OCI-LY7 (cell line): ENCODE data around the gene TRIO. TPM values are rescaled to one million over a fixed set of nuclear protein-coding genes. Genes with fewer than 3 reads are reported as not detected.

Experiments used
- BruUV-seq: library from RNA; stranded (reverse); fragments of 400-500 nt; replicated peaks from 2 replicates; lab custom pipeline; 2021; lab: Mats Ljungman, UMichigan
- CTCF ChIA-PET: fragments of 300-600 bp; sonication (Branson Sonifier 250); formaldehyde crosslinking; loops from one replicate; lab custom pipeline; 2022; ENCODE audit warnings: antibody characterized with exemption; ENCODE audit not compliant: unreplicated experiment; lab: Charles Lee
- POLR2A ChIA-PET: fragments of 300-600 bp; sonication (Branson Sonifier 250); formaldehyde crosslinking; loops from one replicate; lab custom pipeline; 2022; ENCODE audit warnings: antibody characterized with exemption; lab: Charles Lee
- DNase-seq: peaks from one replicate; pipeline ENCODE4 v3.0.0-alpha.2; 2015; ENCODE audit warnings: low spot score
- H2AFZ ChIP-seq: fragments of 200-600 bp; sonication (generic), shearing (Covaris generic); 2 replicates; pipeline ENCODE4 v1.6.1; 2014; ENCODE audit warnings: mild to moderate bottlenecking, antibody characterized with exemption, low read length, moderate library complexity
- H3K27ac ChIP-seq: fragments of 200-600 bp; sonication (generic); 2 replicates; pipeline ENCODE4 v1.5.1; 2014; ENCODE audit warnings: mixed run types, low read depth, mild to moderate bottlenecking, moderate library complexity, low read length, inconsistent platforms; ENCODE audit not compliant: poor library complexity, severe bottlenecking
- H3K36me3 ChIP-seq: fragments of 200-600 bp; sonication (generic); 2 replicates; pipeline ENCODE4 v1.6.1; 2014; ENCODE audit warnings: mild to moderate bottlenecking, antibody characterized with exemption, low read length, moderate library complexity, mixed read lengths; ENCODE audit not compliant: insufficient read depth
- H3K4me1 ChIP-seq: fragments of 200-600 bp; sonication (generic); 2 replicates; pipeline ENCODE4 v1.5.1; 2014; ENCODE audit warnings: mild to moderate bottlenecking, low read length; ENCODE audit not compliant: insufficient read depth, poor library complexity, severe bottlenecking
- H3K4me2 ChIP-seq: fragments of 200-600 bp; sonication (generic); 2 replicates; pipeline ENCODE4 v1.6.1; 2014; ENCODE audit warnings: mild to moderate bottlenecking, low read length
- H3K4me3 ChIP-seq: fragments of 200-600 bp; sonication (generic); 2 replicates; pipeline ENCODE4 v1.5.1; 2014; ENCODE audit warnings: mild to moderate bottlenecking, low read depth, low read length; ENCODE audit not compliant: poor library complexity, severe bottlenecking
- H3K79me2 ChIP-seq: fragments of 200-600 bp; sonication (generic); 2 replicates; pipeline ENCODE4 v1.6.1; 2016; ENCODE audit warnings: low read depth, mild to moderate bottlenecking, low read length, moderate library complexity, mixed read lengths; ENCODE audit not compliant: insufficient read depth
- H3K9me2 ChIP-seq: fragments of 200-600 bp; sonication (generic); 2 replicates; pipeline ENCODE4 v1.6.1; 2016; ENCODE audit warnings: mild to moderate bottlenecking, low read length, mixed read lengths; ENCODE audit not compliant: insufficient read depth
- H3K9me3 ChIP-seq: fragments of 200-600 bp; sonication (generic); 2 replicates; pipeline ENCODE4 v1.6.1; 2014; ENCODE audit warnings: mild to moderate bottlenecking, mixed run types, low read length, mixed read lengths
- H4K20me1 ChIP-seq: fragments of 200-600 bp; sonication (generic); 2 replicates; pipeline ENCODE4 v1.6.1; 2014; ENCODE audit warnings: mild to moderate bottlenecking, antibody characterized with exemption, low read length, moderate library complexity, mixed read lengths; ENCODE audit not compliant: insufficient read depth
- CTCF ChIP-seq: fragments of 200-600 bp; sonication (generic); conservative IDR thresholded peaks from 2 replicates; pipeline ENCODE4 v1.5.1; 2014; ENCODE audit warnings: mild to moderate bottlenecking, antibody characterized with exemption, low read length, moderate library complexity, mixed read lengths
- EZH2phosphoT487 ChIP-seq: fragments of 200-600 bp; sonication (generic); IDR thresholded peaks from 2 replicates; pipeline ENCODE4 v1.6.1; 2018; ENCODE audit warnings: low read depth, borderline replicate concordance, mild to moderate bottlenecking, mixed run types, antibody characterized with exemption, low read length, moderate library complexity, mixed read lengths
- intact Hi-C: fragments of 100-400 bp; cut with micrococcal nuclease; formaldehyde crosslinking; loops from one replicate; pipeline ENCODE4 v1.10.0; 2022; ENCODE audit not compliant: unreplicated experiment
- total RNA-seq, 2 experiments: library from RNA; depleted of rRNA in 1 of 2; stranded (reverse); fragments of >200 nt in 1 of 2; shearing (Covaris generic) in 1 of 2; gene quantifications; 2 replicates each; pipeline ENCODE4 v1.2.3, GENCODE V29; 2014 to 2022

Gene TRIO
- total RNA-seq, 2 experiments from 2014 or later = 35.8 to 55.1 TPM

- H3K4me3 ChIP-seq = no peak overlapping the region
- no peak overlapping the region for H2AFZ ChIP-seq
- intact Hi-C loops = no loop called here
- BruUV-seq = no TSS peak
- H3K79me2 ChIP-seq = no peaks in the 10 kb centered on the region
- no peaks in the 10 kb centered on the region; the same call in 1 of the 2 replicates for H3K36me3 ChIP-seq
- H3K4me2 ChIP-seq = no peak overlapping the region
- no peak overlapping the region for H3K27ac ChIP-seq
- H3K9me2 ChIP-seq = no peaks in the 10 kb centered on the region
- H3K4me1 ChIP-seq = peaks cover 24% of the 10 kb centered on the region
- H3K9me3 ChIP-seq = 0 out of 2 replicates have a peak, but pooled peaks cover 6% of the 10 kb centered on the region
- ChIA-PET CTCF (no interaction called here), POLR2A (no interaction called here)
- H4K20me1 ChIP-seq = no peaks in the 10 kb centered on the region
- no peak for DNase-seq
- TF ChIP-seq EZH2phosphoT487 (no peak), CTCF (no peak)
These were observed 107.9 kb downstream of the TRIO start for GRCh38 chr5:14250748-14251701.

- Histone ChIP-seq H3K4me2 (no peak overlapping the region), H3K9me2 (no peaks in the 10 kb centered on the region), H2AFZ (no peak overlapping the region), H3K4me1 (peaks cover 24% of the 10 kb centered on the region), H3K79me2 (no peaks in the 10 kb centered on the region), H3K36me3 (no peaks in the 10 kb centered on the region; the same call in 1 of the 2 replicates), H3K9me3 (0 out of 2 replicates have a peak, but pooled peaks cover 7% of the 10 kb centered on the region), H3K4me3 (no peak overlapping the region), H4K20me1 (no peaks in the 10 kb centered on the region), H3K27ac (no peak overlapping the region)
- CTCF ChIA-PET = no interaction called here
- BruUV-seq = no TSS peak
- intact Hi-C loops = no loop called here
- no peak for DNase-seq
- POLR2A ChIA-PET = no interaction called here
- TF ChIP-seq CTCF = no peak
- TF ChIP-seq EZH2phosphoT487 = no peak
These were observed 108.6 kb downstream of the TRIO start for GRCh38 chr5:14251733-14252132.

GRCh38 chr5:14252793-14253192 is 109.7 kb downstream of the TRIO start:
- 0 out of 2 replicates have a peak, but pooled peaks cover 7% of the 10 kb centered on the region for H3K9me3 ChIP-seq
- no peaks in the 10 kb centered on the region for H3K9me2 ChIP-seq
- no peak for TF ChIP-seq CTCF
- no peak for TF ChIP-seq EZH2phosphoT487
- H3K27ac ChIP-seq = no peak overlapping the region
- no TSS peak for BruUV-seq
- H3K4me2 ChIP-seq = no peak overlapping the region
- no peaks in the 10 kb centered on the region for H4K20me1 ChIP-seq
- H2AFZ ChIP-seq = no peak overlapping the region
- DNase-seq = no peak
- H3K79me2 ChIP-seq = no peaks in the 10 kb centered on the region
- peaks cover 24% of the 10 kb centered on the region for H3K4me1 ChIP-seq
- intact Hi-C loops = no loop called here
- no peak overlapping the region for H3K4me3 ChIP-seq
- ChIA-PET POLR2A (no interaction called here), CTCF (no interaction called here)
- no peaks in the 10 kb centered on the region; the same call in 1 of the 2 replicates for H3K36me3 ChIP-seq
